Mammary epithelial cell (primary cell): ENCODE data around the gene ACTR1B.

Experiments
- CTCF ChIP-seq, 2 donors: IDR thresholded peaks in 1 of 2; conservative IDR thresholded peaks in 1 of 2; 2 replicates each; pipeline ENCODE4 v1.5.1; 2011 to 2012; ENCODE audit warnings: inconsistent platforms in 2 of 2, low read length in 2 of 2, mild to moderate bottlenecking in 2 of 2, control low read depth in 1 of 2, low read depth in 1 of 2; ENCODE audit not compliant: insufficient read depth in 1 of 2; ENCODE audit errors: extremely low read depth in 1 of 2
- EZH2 ChIP-seq: IDR thresholded peaks from 2 replicates; pipeline ENCODE4 v1.6.1; 2012; ENCODE audit warnings: low read length, inconsistent platforms, borderline replicate concordance

GRCh38 chr2:97646977-97647376 lies 16.9 kb downstream of the ACTR1B start:
- TF ChIP-seq CTCF (conservative IDR thresholded peaks at IDR 0.05 in 1 of 2, IDR thresholded peaks at IDR 0.05 in 1 of 2; ENCODE audit: extremely low read depth in 1 of 2, insufficient read depth in 1 of 2, low read depth in 1 of 2, low read length in 2 of 2) = no peak
- TF ChIP-seq EZH2 = no peak
